C4-2B (cell line): ENCODE measurements around the gene TAF1B.

Experiments
- CTCF ChIP-seq: fragments of 450-650 bp; conservative IDR thresholded peaks from 2 replicates; pipeline ENCODE4 v1.5.1; 2017; ENCODE audit warnings: mild to moderate bottlenecking
- ZFX ChIP-seq: fragments of 450-650 bp; IDR thresholded peaks from 2 replicates; pipeline ENCODE4 v1.6.1; 2017

- TF ChIP-seq CTCF (no peak), ZFX (no peak)
Measured at GRCh38 chr2:9795071-9795470, 48.2 kb upstream of the TAF1B start.
